K562 (cell line): Measurements from ENCODE around the gene OR6S1. TPM values are rescaled to one million over a fixed set of nuclear protein-coding genes. Genes with fewer than 3 reads are reported as not detected.
A peak's percentile ranks its signal among the peaks of the same experiment; 100 is the strongest.

Experiments
- ADNP ChIP-seq: fragments of 200-800 bp; sonication (Bioruptor generic); IDR thresholded peaks from 2 replicates; pipeline ENCODE4 v1.6.1; 2016; ENCODE audit warnings: missing genetic modification characterization, missing compliant biosample characterization
- HLTF ChIP-seq: fragments of 450-650 bp; IDR thresholded peaks from 2 replicates; pipeline ENCODE4 v1.6.1; 2016
- KDM5B ChIP-seq: fragments of 200-600 bp; sonication (generic); IDR thresholded peaks from 2 replicates; pipeline ENCODE4 v1.6.1; 2012; ENCODE audit warnings: low read depth, mild to moderate bottlenecking, moderate library complexity, low read length, control low read depth, inconsistent platforms; ENCODE audit not compliant: insufficient replicate concordance
- POLR3A ChIP-seq: IDR thresholded peaks from 2 replicates; pipeline ENCODE4 v1.6.1; 2011; ENCODE audit warnings: borderline replicate concordance, mild to moderate bottlenecking, moderate library complexity; ENCODE audit not compliant: insufficient read length, insufficient read depth; ENCODE audit errors: extremely low read depth
- polyA plus RNA-seq, 8 experiments: library from polyadenylated mRNA; depleted of rRNA in 4 of 8; stranded (reverse) in 5 of 8; unstranded in 3 of 8; fragments of >200 nt; fragmentation: Nextera tagmentation in 2 of 8; fragmentation: Illumina TruSeq in 1 of 8; extraction: Ambion mirVana in 2 of 8; extraction: Trizol in 1 of 8; gene quantifications; 2 replicates each; pipeline versions ENCODE4 v1.2.1 to v1.2.3, GENCODE V29; 2011 to 2014; ENCODE audit warnings: inconsistent platforms in 1 of 8, missing spikeins in 1 of 8
- total RNA-seq, 7 experiments: library from RNA; depleted of rRNA in 6 of 7; stranded (reverse); fragments of >200 nt in 6 of 7; fragmentation: Illumina TruSeq in 2 of 7; extraction: Trizol in 2 of 7; gene quantifications; 2 replicates each; pipeline versions ENCODE4 v1.2.1 to v1.2.3, GENCODE V29; 2011 to 2021; ENCODE audit warnings: low replicate concordance in 1 of 7
- TF ChIP-seq, protein P1 (sequence below): IDR thresholded peaks from 3 replicates; pipeline ENCODE4 v1.6.1; 2011; ENCODE audit warnings: borderline replicate concordance, mild to moderate bottlenecking, moderate library complexity; ENCODE audit not compliant: insufficient read length; ENCODE audit errors: extremely low read depth

OR6S1 gene
- total and polyA plus RNA-seq, 9 of the 15 experiments (the other 6 are each of a cell fraction or from before 2014, with no cell fraction given), result not detected

DNA sequence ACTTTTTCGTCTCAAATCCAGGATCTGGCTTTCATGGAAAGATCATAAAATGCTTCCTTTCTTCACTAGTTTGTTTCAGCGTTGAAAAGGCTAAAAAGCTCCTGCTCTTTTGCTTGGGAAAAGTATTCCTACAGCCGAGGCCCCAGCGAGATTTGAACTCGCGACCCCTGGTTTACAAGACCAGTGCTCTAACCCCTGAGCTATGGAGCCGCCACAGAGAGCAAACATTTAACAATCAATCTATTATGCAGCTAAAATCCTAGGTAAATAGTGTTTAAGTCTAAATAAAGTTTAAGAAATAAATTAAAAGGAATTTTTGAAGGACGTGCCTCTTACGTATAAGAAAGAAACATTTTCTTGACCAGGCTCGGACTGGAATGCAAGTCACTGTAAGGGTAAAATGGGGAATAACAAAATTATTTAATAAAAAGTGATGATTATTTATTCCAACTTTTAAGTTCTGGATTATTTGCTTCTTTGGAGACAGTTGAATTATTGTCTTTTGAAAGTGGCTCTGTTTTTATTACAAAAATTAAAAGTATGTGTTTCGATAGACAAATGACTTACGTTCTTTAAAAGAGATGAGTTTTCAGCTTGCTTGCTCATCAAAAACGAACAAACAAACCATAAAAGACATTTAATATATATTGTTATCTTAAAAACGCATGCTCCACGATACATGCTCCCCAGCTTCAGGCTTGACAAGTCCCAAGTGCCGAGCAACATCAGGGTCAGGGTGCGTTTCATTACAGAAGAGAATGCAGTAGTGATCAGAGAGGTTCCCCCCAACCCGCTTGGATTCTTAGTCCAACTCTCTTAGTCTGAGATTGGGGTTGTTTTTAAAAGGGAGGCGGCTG is 10.2 kb downstream of the OR6S1 start (continued):
- TF ChIP-seq, protein P1, sequence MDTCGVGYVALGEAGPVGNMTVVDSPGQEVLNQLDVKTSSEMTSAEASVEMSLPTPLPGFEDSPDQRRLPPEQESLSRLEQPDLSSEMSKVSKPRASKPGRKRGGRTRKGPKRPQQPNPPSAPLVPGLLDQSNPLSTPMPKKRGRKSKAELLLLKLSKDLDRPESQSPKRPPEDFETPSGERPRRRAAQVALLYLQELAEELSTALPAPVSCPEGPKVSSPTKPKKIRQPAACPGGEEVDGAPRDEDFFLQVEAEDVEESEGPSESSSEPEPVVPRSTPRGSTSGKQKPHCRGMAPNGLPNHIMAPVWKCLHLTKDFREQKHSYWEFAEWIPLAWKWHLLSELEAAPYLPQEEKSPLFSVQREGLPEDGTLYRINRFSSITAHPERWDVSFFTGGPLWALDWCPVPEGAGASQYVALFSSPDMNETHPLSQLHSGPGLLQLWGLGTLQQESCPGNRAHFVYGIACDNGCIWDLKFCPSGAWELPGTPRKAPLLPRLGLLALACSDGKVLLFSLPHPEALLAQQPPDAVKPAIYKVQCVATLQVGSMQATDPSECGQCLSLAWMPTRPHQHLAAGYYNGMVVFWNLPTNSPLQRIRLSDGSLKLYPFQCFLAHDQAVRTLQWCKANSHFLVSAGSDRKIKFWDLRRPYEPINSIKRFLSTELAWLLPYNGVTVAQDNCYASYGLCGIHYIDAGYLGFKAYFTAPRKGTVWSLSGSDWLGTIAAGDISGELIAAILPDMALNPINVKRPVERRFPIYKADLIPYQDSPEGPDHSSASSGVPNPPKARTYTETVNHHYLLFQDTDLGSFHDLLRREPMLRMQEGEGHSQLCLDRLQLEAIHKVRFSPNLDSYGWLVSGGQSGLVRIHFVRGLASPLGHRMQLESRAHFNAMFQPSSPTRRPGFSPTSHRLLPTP, result peak; percentile 74
- TF ChIP-seq POLR3A (peak; percentile 84), KDM5B (no peak), ADNP (peak; percentile 90), HLTF (no peak)
